HG03575 (cell line): Measurements from ENCODE around the gene KCNJ10.

Experiments
- ATAC-seq: cut with Tn5 transposase; IDR thresholded peaks from one replicate; pipeline ENCODE4 v1.9.1; 2021; ENCODE audit not compliant: unreplicated experiment, insufficient number of reproducible peaks, low FRiP score; ENCODE audit errors: extremely low read depth

The KCNJ10 gene

DNA sequence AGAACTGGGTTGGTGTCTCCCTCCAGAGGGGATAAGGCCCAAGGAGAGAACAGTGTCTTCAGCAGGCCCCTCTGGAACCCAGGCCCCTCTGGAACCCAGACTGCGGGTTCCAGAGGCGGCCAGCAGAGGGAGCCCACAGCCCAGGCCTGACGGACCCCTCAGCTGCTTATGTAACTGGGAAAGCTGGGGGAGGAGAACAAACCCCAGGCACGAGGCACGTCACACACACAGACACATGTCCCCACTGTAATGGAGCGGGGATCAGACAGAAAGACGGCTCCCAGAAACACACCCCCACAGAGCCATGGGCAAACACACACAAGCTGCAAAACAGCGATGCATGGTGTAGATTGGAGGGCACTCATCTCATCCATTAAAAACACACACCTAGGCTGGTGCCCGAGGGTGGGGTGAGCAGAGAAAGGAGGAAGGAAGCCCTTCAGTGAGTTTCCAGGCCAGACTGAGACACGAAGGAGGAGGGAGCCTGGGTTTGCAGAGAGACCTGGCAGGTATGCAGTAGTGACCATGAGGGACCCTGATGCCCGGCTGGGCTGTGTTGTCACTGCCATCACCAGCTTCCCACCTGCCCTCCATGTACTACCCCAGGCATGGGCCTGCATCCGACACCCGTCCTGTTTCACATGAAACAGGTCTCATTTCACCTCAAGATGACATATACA, 31.2 kb upstream of the KCNJ10 start:
- no peak for ATAC-seq

DNA sequence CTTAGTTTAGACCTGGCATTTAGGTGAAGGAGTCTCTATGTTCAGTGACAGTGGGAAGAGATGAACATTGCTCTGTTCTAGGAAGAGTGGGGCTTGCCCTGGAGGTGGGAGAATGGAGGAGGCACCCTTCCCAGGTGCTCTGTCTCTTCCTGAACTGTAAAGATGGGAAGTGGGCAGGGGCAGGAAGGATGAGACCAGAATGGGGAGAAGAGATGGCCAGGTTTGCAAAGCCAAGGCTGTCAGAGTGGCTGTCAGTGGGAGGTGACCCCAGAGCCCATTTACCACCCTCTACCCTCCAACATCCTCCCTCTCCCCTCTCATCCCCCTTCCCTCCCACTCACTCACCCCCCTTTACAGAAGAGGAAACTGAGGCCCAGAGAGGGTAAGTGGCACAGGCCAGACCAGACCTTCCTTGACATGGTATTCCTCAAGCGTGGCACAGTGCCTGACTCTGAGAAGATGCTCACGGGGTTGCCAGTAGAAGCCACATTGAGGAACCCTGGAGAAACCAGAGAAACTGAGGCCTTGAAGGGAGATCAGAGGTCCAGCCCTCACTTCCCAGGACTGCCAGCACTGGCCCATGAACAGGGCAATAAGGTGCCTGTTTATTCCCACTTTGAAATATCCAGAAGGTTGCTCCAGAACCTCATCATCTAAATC, 29.9 kb upstream of the KCNJ10 start:
- no peak for ATAC-seq

DNA sequence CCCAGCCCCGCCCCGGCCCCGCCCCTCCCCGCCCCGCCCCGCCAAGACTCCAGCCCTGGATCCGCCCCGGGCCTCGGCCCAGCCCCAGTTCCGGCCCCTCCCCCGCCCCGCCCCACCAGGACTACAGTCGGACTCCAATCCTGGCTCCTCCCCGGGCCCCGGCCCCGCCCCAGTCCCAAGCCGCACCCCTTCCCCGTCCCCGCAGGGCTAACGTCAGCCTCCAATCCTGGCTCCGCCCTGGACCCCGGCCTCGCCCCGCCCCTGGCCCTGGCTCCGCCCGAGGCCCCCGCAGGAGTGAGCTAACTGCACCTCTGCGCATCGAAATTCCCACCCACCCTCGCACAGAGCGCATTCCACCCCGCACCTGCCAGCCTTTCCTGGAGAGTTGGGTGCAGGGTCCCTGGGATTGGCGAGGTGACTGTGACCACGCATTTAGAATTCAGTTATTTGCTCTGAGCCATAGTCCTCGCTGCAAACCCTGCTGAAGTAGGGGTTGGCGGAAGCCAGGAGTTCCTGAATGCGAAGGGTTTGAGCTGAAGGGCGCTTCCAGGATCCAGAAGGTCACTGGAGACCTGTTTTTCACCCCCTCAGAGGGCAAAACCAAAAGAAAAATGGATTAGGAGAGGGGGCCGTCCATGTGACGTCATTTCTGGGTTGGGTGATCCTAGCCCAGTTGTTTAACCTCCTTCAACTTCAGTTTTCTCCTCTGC, 29.0 kb upstream of the KCNJ10 start:
- ATAC-seq: peak; percentile 36

DNA sequence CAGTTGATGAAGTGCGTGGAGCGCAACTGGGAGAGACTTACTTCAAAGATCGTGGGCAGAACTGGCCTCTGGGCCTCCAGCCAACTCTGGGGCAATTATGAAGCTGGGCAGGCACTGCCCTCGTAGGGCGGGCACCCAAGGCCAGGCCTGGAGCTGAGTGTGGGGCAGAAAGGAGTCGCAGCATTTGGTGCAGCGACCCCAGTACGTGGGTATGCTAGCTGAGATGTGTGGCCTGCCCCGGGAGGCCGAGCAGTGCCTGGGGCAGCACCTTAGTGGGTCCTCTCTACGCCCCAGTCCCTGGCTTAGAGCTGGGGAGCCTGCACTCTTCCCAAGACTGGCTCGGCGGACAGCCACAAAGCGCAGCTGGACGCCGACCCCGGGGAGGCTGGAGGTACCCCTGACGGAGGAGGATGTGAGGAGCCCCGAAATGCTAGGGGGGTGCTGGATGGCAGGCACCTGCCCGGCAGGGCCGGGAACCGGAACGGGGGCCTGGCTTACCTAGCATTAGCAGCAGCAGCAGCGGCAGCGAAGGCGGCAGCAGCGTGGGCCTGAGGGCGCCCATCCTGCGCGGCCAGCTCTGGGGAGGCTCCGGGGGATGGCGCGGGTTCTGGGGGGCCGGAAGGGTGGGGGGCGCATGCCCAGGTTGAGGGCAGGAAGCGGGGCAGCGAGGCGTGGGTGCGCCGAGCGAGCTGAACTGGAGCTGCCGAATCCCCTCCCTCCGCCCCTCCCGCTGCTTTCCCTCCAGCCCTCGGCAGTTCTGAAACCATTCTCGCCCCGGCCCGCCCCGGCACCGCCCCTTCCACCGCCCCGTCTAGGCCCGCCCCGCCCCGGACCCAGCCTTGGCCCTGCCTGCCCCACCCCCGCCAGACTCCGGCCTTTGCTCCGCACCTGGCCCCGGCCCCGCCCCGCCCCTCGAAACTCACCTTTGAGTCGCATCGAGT, 28.2 kb upstream of the KCNJ10 start, which contains the start of gene IGSF8:
IGSF8 (minus strand) TSS at position 709 of the 941 bp plus-strand sequence; CDS start at position 562, 147 bp downstream.
- ATAC-seq: no peak

DNA sequence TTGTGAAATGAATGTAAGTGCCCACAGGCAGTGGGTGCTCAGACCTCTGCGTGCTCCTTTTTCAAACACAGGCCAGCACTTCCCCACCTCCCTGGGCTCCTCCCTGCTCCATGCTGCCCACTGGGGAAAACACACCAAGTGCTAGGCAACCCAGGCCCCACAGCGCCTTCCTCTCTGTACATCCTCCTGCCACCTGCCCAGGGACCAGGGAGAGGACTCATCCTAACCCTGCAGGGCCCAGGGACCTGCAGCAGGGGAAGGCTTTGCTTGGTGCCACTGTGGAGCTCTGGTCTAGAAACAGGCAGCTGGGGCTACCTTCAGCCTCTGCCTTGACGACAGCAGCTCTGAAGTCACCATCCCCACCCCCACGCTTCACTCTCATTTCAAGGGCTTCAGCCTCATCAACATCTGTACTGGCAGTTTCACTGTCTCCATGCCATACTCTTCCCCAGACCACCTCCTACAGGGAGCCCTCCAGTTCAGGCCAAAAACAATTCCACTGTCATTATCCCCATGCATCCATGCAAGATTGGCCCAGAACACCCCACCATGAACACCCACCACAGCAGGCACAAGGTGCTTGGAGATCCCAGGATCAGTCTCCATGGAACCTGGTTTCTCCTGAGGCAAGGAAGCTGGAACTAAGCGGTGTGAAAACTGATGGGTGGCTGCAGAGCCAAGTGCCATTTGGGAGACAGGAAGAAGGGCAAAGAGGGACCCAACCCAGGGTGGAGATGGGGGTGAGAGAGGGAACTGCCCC, 27.4 kb upstream of the KCNJ10 start:
- no peak for ATAC-seq

DNA sequence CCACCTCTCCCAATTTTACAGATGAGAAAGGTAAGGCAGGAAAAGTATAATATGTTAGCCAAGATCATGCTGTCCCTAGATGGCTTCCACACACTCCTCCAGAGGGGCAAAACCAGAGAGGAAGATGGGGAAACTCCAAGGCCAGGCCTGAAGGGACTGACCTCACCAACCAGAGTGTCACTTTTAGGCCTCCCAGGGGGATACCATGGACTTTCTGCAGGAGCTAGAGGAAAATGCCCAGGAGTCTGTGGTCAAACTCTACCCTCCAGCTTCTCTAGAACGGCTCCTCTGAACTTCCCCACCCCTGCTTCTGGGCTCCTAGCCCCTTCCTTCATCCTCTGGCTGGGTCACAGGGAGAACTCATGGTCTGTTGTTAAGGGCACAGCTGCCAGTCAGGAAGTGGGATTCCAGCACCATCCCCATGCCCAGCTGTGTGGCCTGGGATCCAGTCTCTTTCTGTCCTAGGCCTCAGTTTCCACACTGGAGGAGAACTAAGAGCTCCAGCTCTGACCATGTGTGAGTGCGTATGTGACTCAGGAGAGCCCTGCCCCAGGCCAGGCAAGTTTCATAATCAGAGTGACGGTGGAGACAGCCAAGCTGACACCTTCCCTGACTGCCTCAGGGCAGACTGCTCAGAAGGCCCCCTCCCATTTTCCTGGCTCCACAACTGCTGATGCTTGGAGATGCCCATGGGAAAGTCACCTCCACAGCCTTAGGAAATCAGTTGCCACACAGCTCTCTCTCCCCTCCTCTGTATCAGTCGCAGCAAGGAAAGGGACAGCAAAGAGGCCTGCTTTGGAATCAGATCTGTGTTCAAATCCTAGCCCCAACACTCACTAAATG, 26.5 kb upstream of the KCNJ10 start:
- ATAC-seq: no peak

DNA sequence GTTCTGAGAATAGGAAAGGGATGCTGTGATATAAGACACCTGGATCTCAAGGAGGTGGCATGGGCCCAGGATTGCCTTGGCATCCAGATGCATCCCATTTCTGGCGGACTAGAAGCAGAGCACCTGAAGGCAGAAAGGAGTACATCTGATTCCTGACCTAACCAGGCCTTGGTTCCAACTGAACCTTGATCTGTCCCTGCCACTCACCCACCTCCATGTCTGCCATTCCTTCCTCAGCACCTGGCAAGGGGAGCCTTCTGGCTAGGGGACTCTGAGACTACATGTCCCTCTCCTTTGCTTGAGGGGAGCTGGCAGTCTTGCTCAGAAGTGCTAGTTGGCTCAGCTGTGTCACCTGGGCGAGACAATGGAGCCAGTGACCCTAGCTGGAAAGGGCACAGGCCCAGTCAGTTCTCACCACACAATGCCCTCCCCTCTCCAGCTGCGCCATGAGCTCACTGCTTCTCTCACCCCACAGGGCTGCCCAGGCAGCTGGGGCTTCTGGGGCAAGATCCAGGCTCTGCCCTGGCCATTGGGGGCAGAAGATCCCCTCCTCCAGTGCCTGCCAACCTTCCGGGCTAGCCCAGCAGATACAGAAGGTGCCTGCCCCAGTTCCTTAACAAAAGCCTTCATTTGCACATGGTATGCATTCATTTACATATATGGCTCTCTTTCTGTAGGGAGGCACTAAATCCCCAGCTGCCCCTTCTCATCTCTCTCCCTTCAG, 25.6 kb upstream of the KCNJ10 start:
- no peak for ATAC-seq

DNA sequence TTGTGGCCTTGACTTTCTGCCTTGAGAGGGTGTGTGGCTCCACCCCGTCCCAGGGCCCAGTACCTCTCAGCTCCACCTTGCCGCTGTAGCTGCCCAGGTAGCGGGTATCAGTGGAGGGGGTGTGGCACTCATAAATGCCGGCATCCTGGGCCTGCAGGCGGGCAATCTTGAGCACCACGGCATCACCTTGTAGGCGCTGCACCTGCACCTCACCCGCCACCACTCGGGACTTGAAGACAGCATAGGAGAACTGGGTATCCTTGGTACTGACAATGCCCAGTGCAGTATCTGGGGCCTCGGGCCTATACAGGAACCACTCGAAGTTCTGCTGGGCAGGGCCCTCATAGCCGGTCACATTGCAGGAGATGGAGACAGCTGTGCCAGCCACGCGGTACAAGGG, 24.8 kb upstream of the KCNJ10 start:
- no peak for ATAC-seq

DNA sequence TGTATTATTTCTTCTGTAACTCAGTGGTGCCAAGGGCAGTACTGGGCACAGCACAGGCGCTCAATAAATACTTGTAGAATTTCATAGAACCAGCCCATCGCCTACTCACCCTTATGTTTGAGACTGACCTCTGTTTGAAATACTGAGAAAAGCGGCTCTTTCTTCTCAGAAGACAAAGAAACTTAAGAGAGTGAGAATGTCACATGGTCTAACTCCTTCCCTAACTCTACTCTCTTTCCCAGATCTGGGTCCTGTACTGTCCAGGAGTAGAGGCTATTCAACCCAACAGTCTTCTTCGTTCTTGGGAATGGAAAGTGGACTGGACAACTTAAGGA, 24.3 kb upstream of the KCNJ10 start:
- ATAC-seq: no peak

DNA sequence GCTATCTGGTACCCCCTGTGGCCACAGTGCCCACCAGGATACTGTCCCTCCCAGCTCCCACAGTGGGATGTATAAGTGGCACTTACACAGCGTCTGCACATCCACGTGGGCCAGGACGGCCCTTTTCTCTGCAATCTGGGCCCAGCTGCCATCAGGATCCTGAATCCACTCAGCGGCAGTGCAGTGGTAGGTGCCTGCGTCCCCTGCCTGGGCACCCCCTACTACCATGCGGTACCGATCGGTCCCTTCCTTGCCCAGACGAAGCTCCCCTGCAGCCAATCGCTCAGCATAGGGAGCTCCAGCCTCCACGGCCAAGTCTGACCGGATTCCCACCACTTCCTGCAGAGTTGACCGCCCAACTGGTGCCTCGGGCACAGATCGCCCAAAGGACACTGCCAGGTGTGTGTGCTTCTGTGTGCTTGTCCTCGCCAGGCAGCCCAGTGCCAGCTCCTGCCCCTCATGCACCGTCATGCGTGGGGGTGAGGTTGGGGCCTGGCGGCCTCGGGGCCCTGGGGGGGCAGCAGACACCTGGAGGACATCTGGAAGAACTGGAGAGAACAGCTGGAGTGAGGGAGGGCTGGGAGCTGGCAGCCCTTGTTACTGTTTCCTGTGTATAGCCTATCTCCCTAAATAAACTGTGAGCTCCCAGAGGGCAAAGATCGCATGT, 23.8 kb upstream of the KCNJ10 start:
- no peak for ATAC-seq

DNA sequence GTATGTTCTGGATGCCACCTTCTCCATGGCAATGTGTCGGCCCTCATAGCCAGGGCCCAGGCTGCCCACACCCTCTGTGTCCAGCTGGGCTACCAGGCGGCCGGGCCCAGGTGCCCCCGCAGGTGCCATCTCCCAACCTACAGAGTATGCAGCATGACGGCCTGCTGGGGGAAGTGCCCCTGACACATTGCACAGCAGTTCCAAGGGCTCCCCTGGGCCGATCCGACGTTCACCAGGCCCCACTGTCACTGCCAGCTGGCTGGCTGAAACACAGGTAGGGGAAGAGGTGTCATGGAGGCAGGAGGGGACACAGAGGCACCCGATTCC, 23.1 kb upstream of the KCNJ10 start:
- no peak for ATAC-seq

DNA sequence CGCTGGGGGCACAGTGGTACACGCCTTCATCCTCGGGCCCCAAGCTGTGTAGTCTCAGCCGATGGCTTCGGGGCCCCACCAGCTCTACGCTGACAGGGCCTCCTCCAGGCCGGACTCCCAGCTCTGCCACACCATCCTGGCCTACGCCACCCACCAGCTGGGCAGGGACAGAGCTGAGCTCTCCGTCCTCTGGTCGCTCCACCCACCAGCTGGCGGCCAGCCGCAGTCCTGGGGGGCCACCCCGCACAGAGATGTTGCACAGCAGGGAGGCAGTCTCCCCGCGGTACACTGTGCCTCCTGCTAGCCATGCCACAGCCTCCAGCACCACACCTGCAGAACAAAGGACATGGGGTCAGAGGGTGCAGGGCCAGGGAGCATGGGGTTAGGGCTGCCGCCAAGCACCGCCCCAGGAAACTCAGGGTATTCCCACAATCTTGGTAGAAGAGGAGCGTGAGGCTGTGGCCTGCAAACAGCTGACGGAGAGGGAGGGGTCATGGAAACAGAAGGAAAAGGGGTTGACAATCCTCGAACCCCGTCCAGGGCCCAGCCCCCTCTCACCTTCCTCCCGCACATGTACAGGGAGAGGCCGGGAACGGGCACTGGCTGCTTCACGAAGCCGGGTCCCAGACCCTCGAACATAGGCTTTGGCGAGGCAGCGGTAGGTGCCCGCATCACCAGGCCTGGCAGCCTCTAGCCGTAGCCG, 22.6 kb upstream of the KCNJ10 start:
- no peak for ATAC-seq

DNA sequence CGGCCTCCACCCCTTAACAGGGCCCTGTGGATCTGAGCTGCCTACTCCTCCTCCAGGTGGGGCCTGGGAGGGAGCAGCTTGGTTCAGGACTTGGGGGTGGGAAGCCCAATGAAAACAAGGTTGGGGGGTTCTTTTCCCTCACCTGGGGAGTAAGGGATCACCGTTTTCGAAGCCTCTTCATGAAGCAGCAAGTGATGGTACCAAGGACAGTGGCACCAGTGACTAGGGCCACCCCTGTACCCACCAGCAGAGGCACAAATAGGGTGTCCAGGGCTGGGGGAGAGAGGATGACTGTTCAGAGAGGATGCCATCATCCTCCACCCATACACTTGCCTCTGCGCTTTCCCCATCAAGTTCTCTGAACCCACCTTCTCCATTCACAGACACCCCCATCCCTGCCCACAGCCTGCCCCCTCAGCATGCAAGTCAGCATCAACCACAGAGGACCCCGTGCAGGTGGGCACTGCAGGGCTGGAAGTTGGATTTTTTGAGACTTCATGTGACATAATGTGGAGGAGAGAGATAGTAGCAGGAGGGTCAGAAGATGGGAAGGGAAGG, 21.8 kb upstream of the KCNJ10 start:
- ATAC-seq: no peak

DNA sequence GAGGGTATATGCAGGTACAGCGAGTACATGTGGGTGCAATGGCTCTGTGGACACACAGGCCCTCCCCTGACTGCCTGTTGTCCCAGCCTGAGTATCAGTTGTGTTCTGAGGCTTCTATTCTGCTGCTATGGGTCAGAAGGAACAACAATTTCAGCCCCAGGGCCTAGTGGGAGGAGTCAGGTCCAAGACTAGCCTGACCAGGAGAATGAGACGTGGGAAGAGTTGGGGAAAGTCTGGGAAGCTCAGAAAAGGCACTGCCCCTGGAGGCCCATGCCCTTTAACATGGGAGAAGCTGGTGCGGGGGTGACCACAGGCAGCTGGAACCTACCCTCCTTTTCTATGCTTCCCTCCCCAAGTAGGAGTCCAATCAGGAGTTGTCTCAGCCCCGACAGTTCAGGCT, 20.8 kb upstream of the KCNJ10 start:
- no peak for ATAC-seq

DNA sequence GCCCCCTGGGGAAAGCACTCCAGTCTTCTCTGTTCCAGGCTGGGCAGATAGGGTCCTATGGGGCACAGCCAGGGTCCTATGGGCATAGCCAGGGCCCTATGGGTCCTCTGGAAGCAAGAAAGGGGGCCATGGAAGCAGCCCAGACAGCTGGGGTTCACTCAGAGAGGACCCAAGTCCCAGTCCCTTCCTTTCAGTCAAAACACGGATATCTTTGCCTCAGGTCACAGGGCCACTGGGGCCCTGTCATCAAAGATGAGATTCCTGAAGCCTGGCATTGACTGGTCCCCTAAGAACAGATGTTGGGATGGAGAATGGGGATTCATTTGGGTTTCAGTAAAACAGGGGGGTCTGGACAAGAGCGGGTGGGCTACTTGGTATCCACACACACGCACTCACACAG, 19.9 kb upstream of the KCNJ10 start:
- no peak for ATAC-seq

DNA sequence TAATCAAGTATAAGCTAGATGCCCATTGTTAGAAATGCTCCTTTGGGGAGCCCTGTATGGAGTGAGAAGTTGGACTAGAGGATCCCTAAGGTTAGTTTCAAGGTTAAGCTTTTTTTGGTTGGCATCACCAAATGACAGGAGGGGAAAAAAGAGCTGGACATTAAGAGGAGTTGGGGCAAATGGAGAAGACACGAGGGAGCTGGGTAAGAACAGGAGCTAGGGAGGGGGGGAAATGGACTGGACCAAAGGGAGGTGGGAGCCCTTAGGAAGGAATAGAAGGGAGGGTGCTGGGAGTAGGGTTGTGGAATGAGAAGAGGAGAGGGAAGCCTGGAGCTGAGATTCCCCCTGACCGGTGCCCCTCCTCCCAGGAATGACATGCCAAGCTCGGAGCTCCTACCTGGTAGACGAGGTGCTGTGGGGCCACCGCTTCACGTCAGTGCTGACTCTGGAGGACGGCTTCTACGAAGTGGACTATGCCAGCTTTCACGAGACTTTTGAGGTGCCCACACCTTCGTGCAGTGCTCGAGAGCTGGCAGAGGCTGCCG, 17.2 kb upstream of the KCNJ10 start:
- no peak for ATAC-seq
